ENCODE results near the gene KANSL1. TPM values are rescaled to one million over a fixed set of nuclear protein-coding genes. Genes with fewer than 3 reads are reported as not detected.
A peak's percentile ranks its signal among the peaks of the same experiment; 100 is the strongest.

The KANSL1 gene
- polyA plus RNA-seq, 1 donor from 2014 or later, result 65.0 TPM

GRCh38 chr17:46002311-46002972 is 190.8 kb downstream of the KANSL1 start:
- no peak overlapping the region for H2AFZ ChIP-seq (ENCODE audit: low read depth, low read length)
- H3K4me3 ChIP-seq (ENCODE audit: low read length), result no peak overlapping the region
- H3K9me2 ChIP-seq (ENCODE audit: insufficient read depth, low read length), result no peaks in the 10 kb centered on the region
- H4K20me1 ChIP-seq (ENCODE audit: insufficient read depth), result no peaks in the 10 kb centered on the region
- H3K27me3 ChIP-seq (ENCODE audit: insufficient read depth, low read depth, low read length), result no peaks in the 10 kb centered on the region
- H3K79me2 ChIP-seq (replicated peaks; ENCODE audit: insufficient read depth, low read length), result no peaks in the 10 kb centered on the region
- no peak overlapping the region for H3K9ac ChIP-seq (ENCODE audit: low read length)
- H3K27ac ChIP-seq (ENCODE audit: low read length), result no peak overlapping the region
- H3F3A ChIP-seq (ENCODE audit: insufficient read depth, low read length, poor library complexity, severe bottlenecking), result no peaks in the 10 kb centered on the region
- no peaks in the 10 kb centered on the region for H3K9me3 ChIP-seq (ENCODE audit: low read length)
- no peak for TF ChIP-seq EP300 (conservative IDR thresholded peaks at IDR 0.05; ENCODE audit: poor library complexity, severe bottlenecking)
- peak; percentile 90 for TF ChIP-seq CTCF (IDR thresholded peaks at IDR 0.05; ENCODE audit: poor library complexity, severe bottlenecking)
- TF ChIP-seq EZH2 (IDR thresholded peaks at IDR 0.05; ENCODE audit: borderline replicate concordance, insufficient read depth, low read length, poor library complexity, severe bottlenecking), result no peak
- no peak for TF ChIP-seq MXI1 (conservative IDR thresholded peaks at IDR 0.05; ENCODE audit: poor library complexity, severe bottlenecking)
- peak; percentile 88 for TF ChIP-seq RAD21 (conservative IDR thresholded peaks at IDR 0.05)
- no peak for TF ChIP-seq REST (IDR thresholded peaks at IDR 0.05; ENCODE audit: borderline replicate concordance)
- peak; percentile 82 for TF ChIP-seq SMC3 (conservative IDR thresholded peaks at IDR 0.05; ENCODE audit: poor library complexity)
- no peak for TF ChIP-seq POLR2AphosphoS5 (IDR thresholded peaks at IDR 0.05)
- no peak for TF ChIP-seq TAF1 (IDR thresholded peaks at IDR 0.05; ENCODE audit: low read depth)
- H3K36me3 ChIP-seq (ENCODE audit: insufficient read depth, low read length), result peaks cover 10% of the 10 kb centered on the region
- no peak overlapping the region for H3K4me2 ChIP-seq (ENCODE audit: low read length)

- Histone ChIP-seq H3F3A (ENCODE audit: insufficient read depth, low read length, poor library complexity, severe bottlenecking) (no peaks in the 10 kb centered on the region), H3K4me3 (ENCODE audit: low read length) (no peak overlapping the region), H3K4me2 (ENCODE audit: low read length) (no peak overlapping the region), H2AFZ (ENCODE audit: low read depth, low read length) (no peak overlapping the region), H3K79me2 (replicated peaks; ENCODE audit: insufficient read depth, low read length) (no peaks in the 10 kb centered on the region), H3K9me3 (ENCODE audit: low read length) (no peaks in the 10 kb centered on the region), H3K36me3 (ENCODE audit: insufficient read depth, low read length) (peaks cover 10% of the 10 kb centered on the region), H3K9ac (ENCODE audit: low read length) (no peak overlapping the region), H4K20me1 (ENCODE audit: insufficient read depth) (no peaks in the 10 kb centered on the region), H3K27me3 (ENCODE audit: insufficient read depth, low read depth, low read length) (no peaks in the 10 kb centered on the region), H3K9me2 (ENCODE audit: insufficient read depth, low read length) (no peaks in the 10 kb centered on the region), H3K27ac (ENCODE audit: low read length) (no peak overlapping the region)
- TF ChIP-seq MXI1 (conservative IDR thresholded peaks at IDR 0.05; ENCODE audit: poor library complexity, severe bottlenecking), result no peak
- TF ChIP-seq SMC3 (conservative IDR thresholded peaks at IDR 0.05; ENCODE audit: poor library complexity), result no peak
- TF ChIP-seq REST (IDR thresholded peaks at IDR 0.05; ENCODE audit: borderline replicate concordance), result no peak
- TF ChIP-seq RAD21 (conservative IDR thresholded peaks at IDR 0.05), result no peak
- no peak for TF ChIP-seq TAF1 (IDR thresholded peaks at IDR 0.05; ENCODE audit: low read depth)
- no peak for TF ChIP-seq EP300 (conservative IDR thresholded peaks at IDR 0.05; ENCODE audit: poor library complexity, severe bottlenecking)
- TF ChIP-seq EZH2 (IDR thresholded peaks at IDR 0.05; ENCODE audit: borderline replicate concordance, insufficient read depth, low read length, poor library complexity, severe bottlenecking), result no peak
- no peak for TF ChIP-seq CTCF (IDR thresholded peaks at IDR 0.05; ENCODE audit: poor library complexity, severe bottlenecking)
These were observed 191.6 kb downstream of the KANSL1 start for GRCh38 chr17:46001390-46002310.
